Measurements from ENCODE around the gene SNX2. TPM values are rescaled to one million over a fixed set of nuclear protein-coding genes. Genes with fewer than 3 reads are reported as not detected.

The SNX2 gene
- total RNA-seq, 2 experiments from 2014 or later, result 46.0 to 46.5 TPM

- H3K27me3 Mint-ChIP-seq, result no peaks in the 10 kb centered on the region
- Histone ChIP-seq H3K4me1 (ENCODE audit: insufficient read depth, low read length) (no peaks in the 10 kb centered on the region), H3K27me3 (ENCODE audit: control insufficient read depth in 1 of 2, insufficient read depth in 2 of 2, low read length in 2 of 2) (no peaks in the 10 kb centered on the region), H3K4me3 (ENCODE audit: low read length) (no peak overlapping the region), H3K36me3 (ENCODE audit: insufficient read depth, low read length) (peaks cover 4% of the 10 kb centered on the region), H3K9me3 (ENCODE audit: control insufficient read depth in 1 of 2, insufficient read depth in 1 of 2, low read length in 2 of 2) (peaks cover 0 to 10% of the 10 kb centered on the region in 2 experiments), H3K27ac (ENCODE audit: low read depth in 1 of 2, low read length in 2 of 2) (no peak overlapping the region)
- no peak overlapping the region for H3K27ac Mint-ChIP-seq
- ChIA-PET POLR2A (no interaction called here), CTCF (no interaction called here)
- ATAC-seq (ENCODE audit: poor library complexity), result no peak
- intact Hi-C loops (cut with DNase I, micrococcal nuclease), result no loop called here
- no peak for DNase-seq
- peaks cover 5% of the 10 kb centered on the region for H3K9me3 Mint-ChIP-seq
- TF ChIP-seq CTCF (IDR thresholded peaks at IDR 0.05), result no peak
- no peak overlapping the region for H3K4me3 Mint-ChIP-seq
- peaks cover 71% of the 10 kb centered on the region for H3K4me1 Mint-ChIP-seq (ENCODE audit: low read depth)
- H3K36me3 Mint-ChIP-seq (ENCODE audit: low read depth), result peaks cover 59% of the 10 kb centered on the region
Observed at GRCh38 chr5:122781465-122781864, 6.6 kb downstream of the SNX2 start.

- no peaks in the 10 kb centered on the region for H3K27me3 Mint-ChIP-seq
- ChIA-PET CTCF (no interaction called here), POLR2A (no interaction called here)
- H3K4me1 Mint-ChIP-seq (ENCODE audit: low read depth), result peaks cover 62% of the 10 kb centered on the region
- H3K36me3 Mint-ChIP-seq (ENCODE audit: low read depth), result peaks cover 78% of the 10 kb centered on the region
- Histone ChIP-seq H3K9me3 (ENCODE audit: control insufficient read depth in 1 of 2, insufficient read depth in 1 of 2, low read length in 2 of 2) (peaks cover 0 to 10% of the 10 kb centered on the region in 2 experiments), H3K36me3 (ENCODE audit: insufficient read depth, low read length) (peaks cover 5% of the 10 kb centered on the region), H3K4me3 (ENCODE audit: low read length) (no peak overlapping the region), H3K27ac (ENCODE audit: low read depth in 1 of 2, low read length in 2 of 2) (no peak overlapping the region), H3K4me1 (ENCODE audit: insufficient read depth, low read length) (peaks cover 4% of the 10 kb centered on the region), H3K27me3 (ENCODE audit: control insufficient read depth in 1 of 2, insufficient read depth in 2 of 2, low read length in 2 of 2) (no peaks in the 10 kb centered on the region)
- TF ChIP-seq CTCF (IDR thresholded peaks at IDR 0.05), result no peak
- DNase-seq (no peak), ATAC-seq (ENCODE audit: poor library complexity) (no peak)
- H3K27ac Mint-ChIP-seq, result no peak overlapping the region
- H3K9me3 Mint-ChIP-seq, result peaks cover 8% of the 10 kb centered on the region
- H3K4me3 Mint-ChIP-seq, result no peak overlapping the region
- intact Hi-C loops (cut with DNase I, micrococcal nuclease), result no loop called here
Observed at GRCh38 chr5:122785294-122785693, 10.4 kb downstream of the SNX2 start.

- H3K27ac Mint-ChIP-seq, result no peak overlapping the region
- Histone ChIP-seq H3K36me3 (ENCODE audit: insufficient read depth, low read length) (peaks cover 8% of the 10 kb centered on the region), H3K27me3 (ENCODE audit: control insufficient read depth in 1 of 2, insufficient read depth in 2 of 2, low read length in 2 of 2) (no peaks in the 10 kb centered on the region), H3K9me3 (ENCODE audit: control insufficient read depth in 1 of 2, insufficient read depth in 1 of 2, low read length in 2 of 2) (peaks cover 0 to 10% of the 10 kb centered on the region in 2 experiments), H3K4me1 (ENCODE audit: insufficient read depth, low read length) (peaks cover 4% of the 10 kb centered on the region), H3K27ac (ENCODE audit: low read depth in 1 of 2, low read length in 2 of 2) (no peak overlapping the region), H3K4me3 (ENCODE audit: low read length) (no peak overlapping the region)
- ATAC-seq (ENCODE audit: poor library complexity), result no peak
- peaks cover 84% of the 10 kb centered on the region for H3K36me3 Mint-ChIP-seq (ENCODE audit: low read depth)
- TF ChIP-seq CTCF (IDR thresholded peaks at IDR 0.05), result no peak
- no peaks in the 10 kb centered on the region for H3K27me3 Mint-ChIP-seq
- no peak overlapping the region for H3K4me3 Mint-ChIP-seq
- intact Hi-C loops (cut with DNase I, micrococcal nuclease), result no loop called here
- peaks cover 46% of the 10 kb centered on the region for H3K4me1 Mint-ChIP-seq (ENCODE audit: low read depth)
- no peak for DNase-seq
- ChIA-PET CTCF (interaction anchor here (1.5 kb wide), 1 partner anchor 13 kb away, joined by 3 read pairs; no protein-coding TSS in a partner anchor), POLR2A (no interaction called here)
- H3K9me3 Mint-ChIP-seq, result peaks cover 13% of the 10 kb centered on the region
Observed at GRCh38 chr5:122788371-122788770, 13.5 kb downstream of the SNX2 start.

Data from CD4-positive, alpha-beta T cell (primary cell).